Activated B cell treated with CpG ODN at 0.5 μM for 24 hours (primary cell): Measurements from ENCODE around the gene GHRL. TPM values are rescaled to one million over a fixed set of nuclear protein-coding genes. Genes with fewer than 3 reads are reported as not detected.

ENCODE experiments used
- ATAC-seq: fragments of 200-7000 bp; cut with Tn5 transposase; one replicate; pipeline ENCODE4 v1.10.0; 2021; ENCODE audit warnings: low read depth, mild to moderate bottlenecking, moderate library complexity
- CTCF ChIA-PET: fragments of 350-600 bp; sonication (Branson Sonifier 250); formaldehyde crosslinking; loops from one replicate; lab custom pipeline; 2021; ENCODE audit warnings: antibody characterized with exemption; lab: Charles Lee
- POLR2A ChIA-PET: fragments of 350-600 bp; sonication (Branson Sonifier 250); formaldehyde crosslinking; loops from one replicate; lab custom pipeline; 2021; ENCODE audit warnings: antibody characterized with exemption; lab: Charles Lee
- DNase-seq: peaks from one replicate; pipeline ENCODE4 v3.0.0; 2022
- H3K27ac Mint-ChIP-seq: one replicate; pipeline ENCODE4 v1.8.0; 2020; ENCODE audit warnings: mixed read lengths
- H3K27me3 Mint-ChIP-seq: one replicate; pipeline ENCODE4 v1.8.0; 2021; ENCODE audit warnings: mixed read lengths
- H3K36me3 Mint-ChIP-seq: one replicate; pipeline ENCODE4 v1.8.0; 2021; ENCODE audit warnings: low read depth, mixed read lengths
- H3K4me1 Mint-ChIP-seq: one replicate; pipeline ENCODE4 v1.8.0; 2021; ENCODE audit warnings: mixed read lengths
- H3K4me3 Mint-ChIP-seq: one replicate; pipeline ENCODE4 v1.8.0; 2020; ENCODE audit warnings: mild to moderate bottlenecking, mixed read lengths
- H3K9me3 Mint-ChIP-seq: one replicate; pipeline ENCODE4 v1.8.0; 2020; ENCODE audit warnings: mixed read lengths
- CTCF ChIP-seq: fragments of 200-600 bp; IDR thresholded peaks from one replicate; pipeline ENCODE4 v1.8.0; 2022; ENCODE audit warnings: antibody characterized with exemption, mild to moderate bottlenecking
- intact Hi-C: fragments of 100-400 bp; cut with micrococcal nuclease; formaldehyde crosslinking; loops from one replicate; pipeline ENCODE4 v1.15.1; 2024
- total RNA-seq: library from RNA; stranded (reverse); gene quantifications from 2 replicates; pipeline ENCODE4 v1.2.3, GENCODE V29; 2022

The GHRL gene
- total RNA-seq, 1 donor from 2014 or later = 2.8 TPM

GRCh38 chr3:10312861-10313260 is 20.1 kb upstream of the GHRL start:
- no peak for TF ChIP-seq CTCF
- intact Hi-C loops = no loop called here
- Mint-ChIP-seq H3K4me1 (peaks cover 5% of the 10 kb centered on the region), H3K27me3 (no peaks in the 10 kb centered on the region), H3K9me3 (no peaks in the 10 kb centered on the region), H3K27ac (no peak overlapping the region), H3K4me3 (no peak overlapping the region), H3K36me3 (peaks cover 87% of the 10 kb centered on the region)
- ATAC-seq = no peak
- ChIA-PET CTCF (no interaction called here), POLR2A (no interaction called here)
- DNase-seq = no peak

DNA sequence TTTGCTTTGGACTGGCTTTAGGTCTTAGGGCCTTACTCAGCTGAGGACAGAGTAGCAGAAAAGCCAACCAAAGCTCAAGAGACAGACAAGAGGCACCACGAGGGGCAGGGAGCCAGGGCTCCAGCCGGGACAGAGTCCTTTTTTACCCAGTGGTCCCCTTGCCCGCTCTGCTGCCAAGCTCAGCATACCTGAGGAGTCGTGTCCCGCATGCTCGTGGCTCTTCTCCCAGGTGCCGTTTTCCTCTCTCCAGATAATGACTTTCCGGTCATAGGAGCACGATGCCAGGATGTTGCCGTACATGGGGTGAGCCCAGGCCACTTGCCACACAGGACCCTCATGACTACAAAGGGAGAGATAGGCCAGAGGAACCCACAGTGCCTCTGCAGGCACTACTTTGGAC is 19.6 kb upstream of the GHRL start:
- H3K27me3 Mint-ChIP-seq = no peaks in the 10 kb centered on the region
- H3K27ac Mint-ChIP-seq = no peak overlapping the region
- peaks cover 1% of the 10 kb centered on the region for H3K4me1 Mint-ChIP-seq
- no peak overlapping the region for H3K4me3 Mint-ChIP-seq
- intact Hi-C loops = no loop called here
- DNase-seq (no peak), ATAC-seq (no peak)
- CTCF ChIA-PET = no interaction called here
- H3K9me3 Mint-ChIP-seq = no peaks in the 10 kb centered on the region
- peaks cover 86% of the 10 kb centered on the region for H3K36me3 Mint-ChIP-seq
- no peak for TF ChIP-seq CTCF
- POLR2A ChIA-PET = no interaction called here

GRCh38 chr3:10311710-10312109 is 19.0 kb upstream of the GHRL start:
- no peak overlapping the region for H3K27ac Mint-ChIP-seq
- H3K4me3 Mint-ChIP-seq = no peak overlapping the region
- DNase-seq (no peak), ATAC-seq (no peak)
- no peaks in the 10 kb centered on the region for H3K4me1 Mint-ChIP-seq
- no peaks in the 10 kb centered on the region for H3K27me3 Mint-ChIP-seq
- POLR2A ChIA-PET = no interaction called here
- peaks cover 85% of the 10 kb centered on the region for H3K36me3 Mint-ChIP-seq
- CTCF ChIA-PET = no interaction called here
- TF ChIP-seq CTCF = no peak
- intact Hi-C loops = no loop called here
- no peaks in the 10 kb centered on the region for H3K9me3 Mint-ChIP-seq

GRCh38 chr3:10310578-10310977 is 17.8 kb upstream of the GHRL start:
- Mint-ChIP-seq H3K36me3 (peaks cover 86% of the 10 kb centered on the region), H3K9me3 (no peaks in the 10 kb centered on the region), H3K27me3 (no peaks in the 10 kb centered on the region), H3K4me3 (no peak overlapping the region), H3K27ac (no peak overlapping the region), H3K4me1 (no peaks in the 10 kb centered on the region)
- no peak for ATAC-seq
- CTCF ChIA-PET = no interaction called here
- POLR2A ChIA-PET = no interaction called here
- intact Hi-C loops = no loop called here
- no peak for DNase-seq
- no peak for TF ChIP-seq CTCF

DNA sequence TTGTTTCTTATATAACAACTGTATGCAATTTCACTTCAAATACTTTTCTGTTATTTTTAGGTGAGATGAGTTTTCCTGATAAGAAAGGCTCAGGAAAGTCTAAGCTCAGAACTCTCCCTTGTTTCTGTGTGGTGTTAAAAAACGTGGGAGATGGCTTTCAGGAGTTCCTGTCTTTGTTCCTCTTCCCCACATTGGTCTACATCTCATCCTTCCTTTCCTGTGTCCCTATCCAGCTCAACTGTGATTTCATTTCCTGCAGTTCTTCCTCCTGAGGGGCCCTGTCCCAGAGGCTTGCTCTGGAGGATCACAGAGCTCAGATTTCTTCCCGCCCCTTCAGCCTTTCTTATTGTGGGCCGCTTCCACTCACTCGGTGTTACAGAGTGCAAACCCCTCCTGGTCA is 17.0 kb upstream of the GHRL start:
- CTCF ChIA-PET = no interaction called here
- POLR2A ChIA-PET = interaction anchor here (1.1 kb wide), 1 partner anchor 11 kb away, joined by 3 read pairs; the partner anchor contains the start of gene SEC13
- Mint-ChIP-seq H3K27me3 (no peaks in the 10 kb centered on the region), H3K36me3 (peaks cover 87% of the 10 kb centered on the region), H3K4me1 (no peaks in the 10 kb centered on the region), H3K9me3 (no peaks in the 10 kb centered on the region), H3K4me3 (no peak overlapping the region), H3K27ac (no peak overlapping the region)
- intact Hi-C loops = no loop called here
- no peak for ATAC-seq
- DNase-seq = no peak
- TF ChIP-seq CTCF = no peak
